ENCODE measurements around the gene IGLL1.

IGLL1 gene

GRCh38 chr22:23531966-23532705 is 48.0 kb downstream of the IGLL1 start:
- no peaks in the 10 kb centered on the region for H3K36me3 Mint-ChIP-seq (ENCODE audit: low read depth)
- peak overlapping the region; percentile 98 to 100 (median 99) for H3K27ac Mint-ChIP-seq
- H3K4me3 Mint-ChIP-seq, result peak overlapping the region in 1 of 3 experiments; percentile 12
- TF ChIP-seq CTCF (IDR thresholded peaks at IDR 0.05; ENCODE audit: unreplicated experiment in 3 of 3), result no peak
- no peaks in the 10 kb centered on the region for H3K9me3 Mint-ChIP-seq
- H3K27me3 Mint-ChIP-seq (ENCODE audit: low read depth), result no peaks in the 10 kb centered on the region
- H3K4me1 Mint-ChIP-seq, result peaks cover 56% of the 10 kb centered on the region

- Mint-ChIP-seq H3K4me1 (peaks cover 51% of the 10 kb centered on the region), H3K4me3 (peak overlapping the region in 1 of 3 experiments; percentile 12), H3K27me3 (ENCODE audit: low read depth) (no peaks in the 10 kb centered on the region), H3K27ac (peak overlapping the region; percentile 98 to 99 (median 98)), H3K9me3 (no peaks in the 10 kb centered on the region), H3K36me3 (ENCODE audit: low read depth) (no peaks in the 10 kb centered on the region)
- no peak for TF ChIP-seq CTCF (IDR thresholded peaks at IDR 0.05; ENCODE audit: unreplicated experiment in 3 of 3)
Observed at GRCh38 chr22:23531283-23531956, 48.7 kb downstream of the IGLL1 start.

- TF ChIP-seq CTCF (IDR thresholded peaks at IDR 0.05; ENCODE audit: unreplicated experiment in 3 of 3), result no peak
- Mint-ChIP-seq H3K36me3 (ENCODE audit: low read depth) (no peaks in the 10 kb centered on the region), H3K27me3 (ENCODE audit: low read depth) (no peaks in the 10 kb centered on the region), H3K27ac (peak overlapping the region; percentile 72 to 96 (median 83)), H3K9me3 (no peaks in the 10 kb centered on the region), H3K4me1 (peaks cover 45% of the 10 kb centered on the region), H3K4me3 (no peak overlapping the region)
Observed at GRCh38 chr22:23530766-23531282, 49.3 kb downstream of the IGLL1 start.

GRCh38 chr22:23530106-23530505 is 50.0 kb downstream of the IGLL1 start:
- Mint-ChIP-seq H3K36me3 (ENCODE audit: low read depth) (no peaks in the 10 kb centered on the region), H3K9me3 (no peaks in the 10 kb centered on the region), H3K4me3 (no peak overlapping the region), H3K27ac (peak overlapping the region; percentile 72 to 99 (median 96)), H3K4me1 (peaks cover 45% of the 10 kb centered on the region), H3K27me3 (ENCODE audit: low read depth) (peaks cover under 1% of the 10 kb centered on the region)
- no peak for TF ChIP-seq CTCF (IDR thresholded peaks at IDR 0.05; ENCODE audit: unreplicated experiment in 3 of 3)

GRCh38 chr22:23529166-23530103 is 50.7 kb downstream of the IGLL1 start:
- no peak for TF ChIP-seq CTCF (IDR thresholded peaks at IDR 0.05; ENCODE audit: unreplicated experiment in 3 of 3)
- H3K4me3 Mint-ChIP-seq, result peak overlapping the region in 1 of 3 experiments; percentile 10
- H3K27ac Mint-ChIP-seq, result peak overlapping the region; percentile 91 to 99 (median 96)
- no peaks in the 10 kb centered on the region for H3K36me3 Mint-ChIP-seq (ENCODE audit: low read depth)
- H3K9me3 Mint-ChIP-seq, result no peaks in the 10 kb centered on the region
- H3K4me1 Mint-ChIP-seq, result peaks cover 49% of the 10 kb centered on the region
- peaks cover 4% of the 10 kb centered on the region for H3K27me3 Mint-ChIP-seq (ENCODE audit: low read depth)
